ENCODE measurements around the gene LYPD1. TPM values are rescaled to one million over a fixed set of nuclear protein-coding genes. Genes with fewer than 3 reads are reported as not detected.

The LYPD1 gene
- total and polyA plus RNA-seq, 2 of the 4 experiments (the other 2 are of a cell fraction) = 66.1 to 87.6 TPM

GRCh38 chr2:132618734-132619133, 51.3 kb downstream of the LYPD1 start:
- no peaks in the 10 kb centered on the region for H3K36me3 ChIP-seq (ENCODE audit: control insufficient read depth, insufficient read depth, low read length)
- no peak overlapping the region for H3K4ac ChIP-seq (ENCODE audit: low read depth, low read length)
- H4K20me1 ChIP-seq (ENCODE audit: insufficient read depth, low read length) = no peaks in the 10 kb centered on the region
- no peak overlapping the region for H2BK5ac ChIP-seq (ENCODE audit: low read depth, low read length, poor library complexity, severe bottlenecking)
- dilution Hi-C loops (cut with HindIII; ENCODE audit: low sequenced_read_pairs, unreplicated experiment) = no loop called here
- H2BK15ac ChIP-seq (ENCODE audit: low read depth, low read length) = no peak overlapping the region
- no peak overlapping the region for H4K8ac ChIP-seq (ENCODE audit: low read depth in 2 of 2, low read length in 2 of 2)
- WGBS, 2 experiments (ENCODE audit: extremely low coverage in 2 of 2, insufficient read length in 1 of 2) = no CpG with 5 or more reads among the region's 7 CpGs
- H2AK5ac ChIP-seq (ENCODE audit: low read depth, low read length) = no peak overlapping the region
- CTCF ChIA-PET = no interaction called here
- H3K23ac ChIP-seq (ENCODE audit: low read depth, low read length) = no peak overlapping the region
- no peak overlapping the region for H2AK9ac ChIP-seq (replicated peaks; ENCODE audit: low read depth, low read length, poor library complexity)
- POLR2A ChIA-PET (ENCODE audit: unreplicated experiment) = no interaction called here
- no peak for TF ChIP-seq NFE2L2 (IDR thresholded peaks at IDR 0.05; ENCODE audit: low read depth, low read length)
- no peak for TF ChIP-seq ELK1 (IDR thresholded peaks at IDR 0.05; ENCODE audit: borderline replicate concordance, low read depth, low read length)
- no peak for TF ChIP-seq MAFK (IDR thresholded peaks at IDR 0.05; ENCODE audit: low read depth, low read length)
- TF ChIP-seq MXI1 (IDR thresholded peaks at IDR 0.05; ENCODE audit: borderline replicate concordance, low read depth, low read length) = no peak
- TF ChIP-seq BHLHE40 (IDR thresholded peaks at IDR 0.05; ENCODE audit: low read depth, low read length) = no peak
- TF ChIP-seq MAZ (IDR thresholded peaks at IDR 0.05; ENCODE audit: borderline replicate concordance, low read depth, low read length) = no peak
- no peak for TF ChIP-seq SMC3 (IDR thresholded peaks at IDR 0.05; ENCODE audit: low read depth, low read length)
- no peak for TF ChIP-seq CTCF (conservative IDR thresholded peaks at IDR 0.05; ENCODE audit: low read depth, low read length)
- no peak for TF ChIP-seq RAD21 (IDR thresholded peaks at IDR 0.05; ENCODE audit: low read length)
- no peak for TF ChIP-seq CHD1 (IDR thresholded peaks at IDR 0.05; ENCODE audit: low read depth, low read length)
- no peak for TF ChIP-seq POLR2A (IDR thresholded peaks at IDR 0.05; ENCODE audit: low read depth, low read length)
- no peak for TF ChIP-seq RCOR1 (IDR thresholded peaks at IDR 0.05; ENCODE audit: insufficient replicate concordance, low read length)
- TF ChIP-seq RFX5 (IDR thresholded peaks at IDR 0.05; ENCODE audit: low read depth, low read length) = no peak
- TF ChIP-seq, protein P1, sequence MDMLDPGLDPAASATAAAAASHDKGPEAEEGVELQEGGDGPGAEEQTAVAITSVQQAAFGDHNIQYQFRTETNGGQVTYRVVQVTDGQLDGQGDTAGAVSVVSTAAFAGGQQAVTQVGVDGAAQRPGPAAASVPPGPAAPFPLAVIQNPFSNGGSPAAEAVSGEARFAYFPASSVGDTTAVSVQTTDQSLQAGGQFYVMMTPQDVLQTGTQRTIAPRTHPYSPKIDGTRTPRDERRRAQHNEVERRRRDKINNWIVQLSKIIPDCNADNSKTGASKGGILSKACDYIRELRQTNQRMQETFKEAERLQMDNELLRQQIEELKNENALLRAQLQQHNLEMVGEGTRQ (IDR thresholded peaks at IDR 0.05; ENCODE audit: low read depth, low read length) = no peak
- no peak for TF ChIP-seq CEBPB (IDR thresholded peaks at IDR 0.05; ENCODE audit: low read depth, low read length)
- no peak for TF ChIP-seq FOS (IDR thresholded peaks at IDR 0.05; ENCODE audit: low read depth, low read length)
- H3K9me1 ChIP-seq (ENCODE audit: insufficient read depth, low read length) = peaks cover 6% of the 10 kb centered on the region
- H3K4me2 ChIP-seq (ENCODE audit: low read depth, low read length) = no peak overlapping the region
- peaks cover 7% of the 10 kb centered on the region; the same call in 1 of the 2 replicates for H3K4me1 ChIP-seq (ENCODE audit: control insufficient read depth, insufficient read depth, low read length)
- no peak overlapping the region for H3K18ac ChIP-seq (ENCODE audit: low read depth, low read length)
- H4K91ac ChIP-seq (ENCODE audit: insufficient read depth, low read depth, low read length) = no peak overlapping the region
- in situ Hi-C loops (cut with MboI; ENCODE audit: low sequenced_read_pairs) = no loop called here
- H3K27ac ChIP-seq (ENCODE audit: insufficient read depth, low read length) = no peak overlapping the region
- ATAC-seq (ENCODE audit: low read depth) (no peak), DNase-seq (no peak)
- no peaks in the 10 kb centered on the region; the same call in 1 of the 2 replicates for H3K27me3 ChIP-seq (ENCODE audit: control insufficient read depth, insufficient read depth, low read length)
- H3K9me3 ChIP-seq (ENCODE audit: control insufficient read depth, insufficient read depth, low read length) = no peaks in the 10 kb centered on the region
- H2AFZ ChIP-seq (replicated peaks; ENCODE audit: low read length, poor library complexity) = no peak overlapping the region
- no peak overlapping the region for H3K9ac ChIP-seq (ENCODE audit: low read depth, low read length)
- H3K14ac ChIP-seq (replicated peaks; ENCODE audit: low read depth, low read length) = no peak overlapping the region
- H4K5ac ChIP-seq (ENCODE audit: low read depth, low read length) = no peak overlapping the region
- no peak overlapping the region for H3K4me3 ChIP-seq (ENCODE audit: insufficient read depth, low read depth, low read length)
- no peak overlapping the region for H2BK20ac ChIP-seq (ENCODE audit: low read depth, low read length)
- intact Hi-C loops (cut with micrococcal nuclease) = no loop called here
- H3K56ac ChIP-seq (ENCODE audit: extremely low read depth, insufficient read depth, low read length) = no peak overlapping the region
- H2BK120ac ChIP-seq (ENCODE audit: low read depth, low read length) = no peak overlapping the region
- BruUV-seq (replicated peaks) = no TSS peak
- 0 out of 4 replicates have a peak, but pooled peaks cover 0 to under 1% of the 10 kb centered on the region in 2 experiments for H3K79me1 ChIP-seq (ENCODE audit: low read depth in 1 of 2, low read length in 2 of 2)

Measured in IMR-90 (cell line).